MCF 10A (cell line): ENCODE measurements around the gene NEURL1. TPM values are rescaled to one million over a fixed set of nuclear protein-coding genes. Genes with fewer than 3 reads are reported as not detected.
A peak's percentile ranks its signal among the peaks of the same experiment; 100 is the strongest.
"Not testable (repeated sequence)": the region's sequence is repeated elsewhere in the genome, so short reads cannot be mapped to it uniquely, and the experiment has no call there.

ENCODE experiments used
- BruUV-seq: library from RNA; stranded (reverse); fragments of 400-500 nt; replicated peaks from 2 replicates; lab custom pipeline; 2021; lab: Mats Ljungman, UMichigan
- CTCF ChIA-PET: fragments of 300-600 bp; sonication (Branson Sonifier 250); formaldehyde crosslinking; extraction: SDS; loops from one replicate; lab custom pipeline; 2021; ENCODE audit warnings: antibody characterized with exemption, inconsistent platforms; lab: Yijun Ruan, JAX
- POLR2A ChIA-PET: fragments of 300-600, 350-650 bp; sonication (Branson Sonifier 250); formaldehyde crosslinking; extraction: SDS; loops from one replicate; lab custom pipeline; 2020; ENCODE audit warnings: antibody characterized with exemption, inconsistent platforms; lab: Yijun Ruan, JAX
- DNase-seq: peaks from one replicate; pipeline ENCODE4 v3.0.0-alpha.2; 2018; ENCODE audit not compliant: unreplicated experiment
- H3K27ac Mint-ChIP-seq: one replicate; pipeline ENCODE4 v1.8.0; 2022; ENCODE audit warnings: mild to moderate bottlenecking, low read depth, mixed read lengths; ENCODE audit not compliant: unreplicated experiment
- H3K27me3 Mint-ChIP-seq: one replicate; pipeline ENCODE4 v1.8.0; 2022; ENCODE audit warnings: mixed read lengths; ENCODE audit not compliant: insufficient read depth, unreplicated experiment
- H3K36me3 Mint-ChIP-seq: one replicate; pipeline ENCODE4 v1.8.0; 2022; ENCODE audit warnings: mild to moderate bottlenecking, moderate library complexity, mixed read lengths; ENCODE audit not compliant: insufficient read depth, unreplicated experiment
- H3K4me1 Mint-ChIP-seq: one replicate; pipeline ENCODE4 v1.8.0; 2022; ENCODE audit warnings: mixed read lengths; ENCODE audit not compliant: insufficient read depth, unreplicated experiment
- H3K4me3 Mint-ChIP-seq: one replicate; pipeline ENCODE4 v1.8.0; 2022; ENCODE audit warnings: mild to moderate bottlenecking, moderate library complexity, mixed read lengths; ENCODE audit not compliant: unreplicated experiment
- H3K9me3 Mint-ChIP-seq: one replicate; pipeline ENCODE4 v1.8.0; 2022; ENCODE audit warnings: mixed read lengths; ENCODE audit not compliant: unreplicated experiment
- intact Hi-C: fragments of 100-400 bp; cut with micrococcal nuclease; formaldehyde crosslinking; loops from 2 replicates; pipeline ENCODE4 v1.14.1; 2022
- total RNA-seq: library from RNA; stranded (reverse); gene quantifications from 2 replicates; pipeline ENCODE4 v1.2.3, GENCODE V29; 2022
- TF ChIP-seq, protein P1 (sequence below): fragments of 200-600 bp; IDR thresholded peaks from one replicate; pipeline ENCODE4 v1.8.0; 2022; ENCODE audit warnings: antibody characterized with exemption, mild to moderate bottlenecking; ENCODE audit not compliant: unreplicated experiment

Gene NEURL1
- total RNA-seq, 1 experiment from 2014 or later = not detected

DNA sequence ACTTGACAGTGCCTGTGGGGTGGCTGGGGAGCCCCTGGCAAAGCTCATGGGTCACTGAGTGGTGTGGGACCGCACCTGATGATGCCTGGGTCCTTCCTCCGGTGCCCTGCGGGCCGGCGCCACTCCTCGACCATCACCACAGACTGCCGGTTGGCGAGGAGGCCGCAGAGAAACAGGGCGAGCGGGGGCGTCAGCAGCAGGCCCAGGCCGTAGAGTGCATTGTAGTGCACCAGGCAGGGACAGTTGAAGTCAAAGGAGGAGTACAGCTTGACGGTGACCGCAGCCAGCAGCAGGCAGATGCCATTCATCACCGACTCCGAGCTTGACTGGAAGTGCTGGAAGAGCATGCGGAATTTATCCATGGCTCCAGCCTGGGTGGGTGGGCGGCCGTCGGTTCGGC, 14.8 kb upstream of the NEURL1 start:
- TF ChIP-seq, protein P1, sequence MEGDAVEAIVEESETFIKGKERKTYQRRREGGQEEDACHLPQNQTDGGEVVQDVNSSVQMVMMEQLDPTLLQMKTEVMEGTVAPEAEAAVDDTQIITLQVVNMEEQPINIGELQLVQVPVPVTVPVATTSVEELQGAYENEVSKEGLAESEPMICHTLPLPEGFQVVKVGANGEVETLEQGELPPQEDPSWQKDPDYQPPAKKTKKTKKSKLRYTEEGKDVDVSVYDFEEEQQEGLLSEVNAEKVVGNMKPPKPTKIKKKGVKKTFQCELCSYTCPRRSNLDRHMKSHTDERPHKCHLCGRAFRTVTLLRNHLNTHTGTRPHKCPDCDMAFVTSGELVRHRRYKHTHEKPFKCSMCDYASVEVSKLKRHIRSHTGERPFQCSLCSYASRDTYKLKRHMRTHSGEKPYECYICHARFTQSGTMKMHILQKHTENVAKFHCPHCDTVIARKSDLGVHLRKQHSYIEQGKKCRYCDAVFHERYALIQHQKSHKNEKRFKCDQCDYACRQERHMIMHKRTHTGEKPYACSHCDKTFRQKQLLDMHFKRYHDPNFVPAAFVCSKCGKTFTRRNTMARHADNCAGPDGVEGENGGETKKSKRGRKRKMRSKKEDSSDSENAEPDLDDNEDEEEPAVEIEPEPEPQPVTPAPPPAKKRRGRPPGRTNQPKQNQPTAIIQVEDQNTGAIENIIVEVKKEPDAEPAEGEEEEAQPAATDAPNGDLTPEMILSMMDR = no peak
- Mint-ChIP-seq H3K4me3 (no peak overlapping the region), H3K27me3 (no peaks in the 10 kb centered on the region), H3K27ac (no peak overlapping the region), H3K36me3 (no peaks in the 10 kb centered on the region), H3K4me1 (peaks cover 9% of the 10 kb centered on the region), H3K9me3 (no peaks in the 10 kb centered on the region)
- DNase-seq = no peak
- intact Hi-C loops = no loop called here
- CTCF ChIA-PET = interaction anchor here (0.6 to 0.7 kb wide), 2 partner anchors 62 to 90 kb away, joined by 3 to 5 read pairs; no protein-coding TSS in a partner anchor
- POLR2A ChIA-PET = no interaction called here
- BruUV-seq = no TSS peak

DNA sequence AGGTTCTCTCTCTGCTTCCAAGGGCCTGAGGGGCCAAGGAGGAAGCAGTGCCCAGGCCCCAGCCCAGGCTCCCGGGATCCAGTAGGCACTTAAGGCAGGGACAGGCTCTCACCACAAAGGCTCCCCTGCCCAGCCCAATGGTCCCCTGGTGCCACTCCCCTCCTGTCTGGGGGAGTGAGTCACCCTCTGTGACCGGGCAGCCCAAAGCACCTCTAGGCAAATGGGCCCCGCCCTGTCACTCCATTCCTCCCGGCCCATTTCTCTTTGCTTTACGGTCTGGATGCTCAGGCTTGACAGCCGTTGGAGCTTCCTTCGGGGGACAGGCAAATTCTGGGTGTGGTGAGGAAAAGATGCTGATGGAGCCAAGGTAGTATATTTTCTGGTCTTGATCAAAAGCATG, 14.4 kb upstream of the NEURL1 start, which contains the start of gene CALHM3:
Gene CALHM3, minus strand, starts transcription at position 106 of the 400 bp plus-strand sequence. CDS start 208 bp downstream, outside the sequence.
- ChIA-PET CTCF (interaction anchor here (0.6 to 0.7 kb wide), 2 partner anchors 13 to 90 kb away, joined by 3 to 5 read pairs; no protein-coding TSS in a partner anchor), POLR2A (interaction anchor here (0.7 to 1.2 kb wide), 2 partner anchors 28 to 112 kb away, joined by 3 to 6 read pairs; partner anchors contain the start of gene TAF5)
- BruUV-seq = no TSS peak
- intact Hi-C loops = no loop called here
- H3K27me3 Mint-ChIP-seq = no peaks in the 10 kb centered on the region
- H3K36me3 Mint-ChIP-seq = no peaks in the 10 kb centered on the region
- H3K4me1 Mint-ChIP-seq = peaks cover 9% of the 10 kb centered on the region
- peak; percentile 57 for DNase-seq
- TF ChIP-seq, protein P1 = no peak
- no peak within 1 kb of the TSS for H3K4me3 Mint-ChIP-seq
- H3K9me3 Mint-ChIP-seq = no peaks in the 10 kb centered on the region
- H3K27ac Mint-ChIP-seq = no peak within 1 kb of the TSS

DNA sequence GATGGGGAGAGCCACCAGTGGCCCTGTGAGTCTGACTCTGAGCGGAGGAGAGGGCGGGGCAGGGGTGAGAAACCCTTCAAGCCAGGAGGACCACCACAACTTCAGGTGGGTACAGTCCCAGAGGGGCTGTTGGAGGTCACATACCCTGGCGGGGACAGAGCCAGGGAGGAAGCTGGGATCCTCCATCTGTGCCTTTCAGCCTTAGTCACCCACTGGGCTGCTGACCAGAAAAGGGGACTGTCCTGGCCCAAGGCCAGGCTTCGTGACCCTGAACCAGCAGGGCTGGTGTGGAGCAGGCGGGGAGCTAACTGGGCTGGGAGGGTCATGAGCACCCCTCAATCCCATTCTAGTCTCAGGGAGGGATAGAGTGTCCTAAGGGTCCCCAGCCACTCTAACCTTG, 13.0 kb upstream of the NEURL1 start:
- H3K27ac Mint-ChIP-seq = no peak overlapping the region
- ChIA-PET CTCF (interaction anchor here (0.6 to 1.6 kb wide), 6 partner anchors 9 to 116 kb away, joined by 3 to 10 read pairs (median 4); no protein-coding TSS in a partner anchor), POLR2A (interaction anchor here (0.7 kb wide), 2 partner anchors 10 to 751 kb away, joined by 3 read pairs; no protein-coding TSS in a partner anchor)
- intact Hi-C loops = loop anchor here (5.0 to 10.0 kb wide), 3 partner anchors 33 to 643 kb away; partner anchors contain the start of gene CYP17A1
- H3K4me1 Mint-ChIP-seq = peaks cover 9% of the 10 kb centered on the region
- BruUV-seq = no TSS peak
- H3K9me3 Mint-ChIP-seq = no peaks in the 10 kb centered on the region
- no peaks in the 10 kb centered on the region for H3K36me3 Mint-ChIP-seq
- TF ChIP-seq, protein P1 = no peak
- no peaks in the 10 kb centered on the region for H3K27me3 Mint-ChIP-seq
- DNase-seq = peak; percentile 26
- no peak overlapping the region for H3K4me3 Mint-ChIP-seq

DNA sequence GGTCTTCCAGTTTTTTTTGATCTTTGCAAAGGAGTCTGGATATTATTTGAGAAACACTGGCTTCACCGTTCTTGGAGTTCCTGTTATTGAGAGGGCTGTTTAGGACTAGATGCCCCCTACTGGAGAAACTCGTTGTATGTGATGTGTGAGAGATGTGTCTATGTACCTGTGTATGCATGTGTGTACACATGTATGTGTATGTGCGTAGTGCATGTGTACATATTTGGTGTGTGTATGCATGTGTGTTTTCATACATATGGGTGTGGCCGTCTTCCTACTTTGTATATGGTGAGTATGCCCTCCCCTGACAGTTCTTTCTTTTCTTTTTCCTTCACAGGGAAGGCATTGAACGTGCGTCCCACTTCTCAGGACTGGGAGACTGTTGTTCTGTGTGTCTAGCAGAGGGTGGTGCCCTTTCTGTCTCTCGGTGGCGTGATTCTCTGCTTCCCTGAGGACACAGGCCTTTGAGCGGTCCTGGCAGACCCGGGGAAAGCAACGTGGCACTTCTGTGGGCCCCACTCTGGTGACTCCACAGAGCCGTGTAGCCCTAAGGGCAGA, 11.5 kb upstream of the NEURL1 start:
- Mint-ChIP-seq H3K4me1 (peaks cover 9% of the 10 kb centered on the region), H3K27ac (no peak overlapping the region), H3K4me3 (no peak overlapping the region), H3K27me3 (no peaks in the 10 kb centered on the region), H3K36me3 (no peaks in the 10 kb centered on the region), H3K9me3 (no peaks in the 10 kb centered on the region)
- intact Hi-C loops = loop anchor here (5.0 to 10.0 kb wide), 3 partner anchors 35 to 645 kb away; partner anchors contain the start of gene CYP17A1
- no TSS peak for BruUV-seq
- ChIA-PET POLR2A (no interaction called here), CTCF (interaction anchor here (1.7 kb wide), 1 partner anchor 65 kb away, joined by 16 read pairs; no protein-coding TSS in a partner anchor)
- TF ChIP-seq, protein P1 = peak; percentile 46
- peak; percentile 78 for DNase-seq

DNA sequence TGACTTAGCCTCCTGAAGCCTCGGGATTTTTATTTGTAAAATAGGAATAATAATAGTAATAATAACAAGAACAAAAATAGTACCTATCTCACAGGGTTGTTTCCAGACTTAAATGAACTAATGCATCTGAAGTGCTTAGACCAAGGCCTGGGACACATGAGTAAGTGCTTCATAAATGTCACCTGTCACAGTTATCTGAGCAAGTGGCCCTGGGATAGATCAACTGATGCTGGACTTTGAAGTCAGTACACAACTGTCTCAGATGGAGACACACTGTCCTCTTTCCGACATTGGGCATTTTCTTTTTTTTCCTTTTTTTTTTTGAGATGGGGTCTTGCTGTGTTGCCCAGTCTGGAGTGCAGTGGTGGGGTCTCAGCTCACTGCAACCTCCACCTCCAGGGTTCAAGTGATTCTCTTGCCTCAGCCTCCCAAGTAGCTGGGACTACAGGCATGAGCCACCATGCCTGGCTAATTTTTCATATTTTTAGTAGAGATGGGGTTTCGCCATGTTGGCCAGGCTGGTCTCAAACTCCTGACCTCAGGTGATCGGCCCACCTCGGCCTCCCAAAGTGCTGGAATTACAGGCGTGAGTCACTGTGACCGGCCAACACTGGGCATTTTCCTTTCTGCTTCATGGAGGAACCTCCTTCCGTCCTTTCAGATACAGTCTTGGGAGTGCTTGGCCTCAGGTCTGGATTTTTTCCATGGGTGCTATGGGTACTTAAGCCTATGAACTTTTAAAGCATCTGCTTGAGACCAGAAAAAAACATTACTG, 6.7 kb upstream of the NEURL1 start:
- not testable (repeated sequence) for H3K9me3 Mint-ChIP-seq, H3K4me3 Mint-ChIP-seq, BruUV-seq, H3K27ac Mint-ChIP-seq, H3K27me3 Mint-ChIP-seq, DNase-seq, H3K36me3 Mint-ChIP-seq
- peaks cover 12% of the 10 kb centered on the region for H3K4me1 Mint-ChIP-seq
- ChIA-PET CTCF (interaction anchor here (0.5 to 3.1 kb wide), 9 partner anchors 12 to 217 kb away, joined by 3 to 48 read pairs (median 7); no protein-coding TSS in a partner anchor), POLR2A (interaction anchor here (1.8 kb wide), 1 partner anchor 36 kb away, joined by 7 read pairs; no protein-coding TSS in a partner anchor)
- intact Hi-C loops = loop anchor here (5.0 to 10.0 kb wide), 2 partner anchors 422 to 570 kb away; partner anchors contain the start of gene CNNM2
